HPDE6-E6E7 (cell line): Measurements from ENCODE around the gene ADAMTS12.

Source experiments
- DNase-seq: peaks from one replicate; pipeline ENCODE4 v3.0.0; 2011; ENCODE audit warnings: missing footprints; ENCODE audit errors: extremely low spot score

ADAMTS12 gene

GRCh38 chr5:33762859-33763258, 128.9 kb downstream of the ADAMTS12 start:
- no peak for DNase-seq

GRCh38 chr5:33761139-33761538, 130.7 kb downstream of the ADAMTS12 start:
- no peak for DNase-seq

GRCh38 chr5:33758737-33759136, 133.1 kb downstream of the ADAMTS12 start:
- no peak for DNase-seq

GRCh38 chr5:33756491-33756890, 135.3 kb downstream of the ADAMTS12 start:
- no peak for DNase-seq

GRCh38 chr5:33755231-33755630, 136.6 kb downstream of the ADAMTS12 start:
- DNase-seq = no peak

GRCh38 chr5:33753704-33754103, 138.1 kb downstream of the ADAMTS12 start:
- DNase-seq = no peak

- no peak for DNase-seq
Measured at GRCh38 chr5:33748754-33749153, 143.0 kb downstream of the ADAMTS12 start.

GRCh38 chr5:33745101-33745770, 146.6 kb downstream of the ADAMTS12 start:
- DNase-seq = no peak

GRCh38 chr5:33743099-33743498, 148.7 kb downstream of the ADAMTS12 start:
- no peak for DNase-seq

GRCh38 chr5:33742181-33742580, 149.6 kb downstream of the ADAMTS12 start:
- no peak for DNase-seq

GRCh38 chr5:33738967-33739366, 152.8 kb downstream of the ADAMTS12 start:
- DNase-seq = no peak

- DNase-seq = no peak
Measured at GRCh38 chr5:33738097-33738496, 153.7 kb downstream of the ADAMTS12 start.

GRCh38 chr5:33737697-33738096, 154.1 kb downstream of the ADAMTS12 start:
- no peak for DNase-seq

GRCh38 chr5:33737284-33737683, 154.5 kb downstream of the ADAMTS12 start:
- no peak for DNase-seq

- DNase-seq = no peak
Measured at GRCh38 chr5:33736510-33736909, 155.3 kb downstream of the ADAMTS12 start.

GRCh38 chr5:33735072-33735471, 156.7 kb downstream of the ADAMTS12 start:
- DNase-seq = no peak

- DNase-seq = no peak
Measured at GRCh38 chr5:33734537-33734936, 157.3 kb downstream of the ADAMTS12 start.

GRCh38 chr5:33733225-33733624, 158.6 kb downstream of the ADAMTS12 start:
- no peak for DNase-seq

GRCh38 chr5:33726422-33727165, 165.2 kb downstream of the ADAMTS12 start:
- DNase-seq = no peak

GRCh38 chr5:33725806-33726205, 166.0 kb downstream of the ADAMTS12 start:
- DNase-seq = no peak

- DNase-seq = no peak
Measured at GRCh38 chr5:33721491-33722200, 170.1 kb downstream of the ADAMTS12 start.

GRCh38 chr5:33720176-33720575, 171.6 kb downstream of the ADAMTS12 start:
- no peak for DNase-seq

GRCh38 chr5:33719769-33720168, 172.0 kb downstream of the ADAMTS12 start:
- no peak for DNase-seq
